ENCODE measurements around the gene EYA3. TPM values are rescaled to one million over a fixed set of nuclear protein-coding genes. Genes with fewer than 3 reads are reported as not detected.

Gene EYA3
- total and polyA plus RNA-seq, 2 of the 8 experiments (the other 6 are each of a cell fraction or from before 2014, with no cell fraction given): 15.0 to 33.9 TPM

DNA sequence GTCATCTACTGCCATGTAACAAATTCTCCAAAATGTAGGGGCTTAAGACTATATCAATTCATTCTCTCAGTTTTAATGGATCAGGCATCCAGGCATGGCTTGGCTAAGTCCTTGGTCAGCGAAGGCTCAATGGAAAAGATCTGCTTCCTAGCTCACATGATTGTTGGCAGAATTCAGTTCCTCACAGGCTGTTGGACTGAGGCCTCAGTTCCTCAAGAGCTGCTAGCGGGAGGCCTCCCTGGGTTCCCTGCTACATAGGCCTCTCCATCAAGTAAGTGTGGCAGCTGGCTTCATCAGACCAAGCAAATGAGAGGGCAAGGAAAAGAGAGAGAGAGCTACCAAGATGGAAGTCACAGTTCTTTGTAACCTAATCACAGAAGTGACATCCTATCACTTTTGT is 19.6 kb upstream of the EYA3 start:
- TF ChIP-seq SAP30 (IDR thresholded peaks at IDR 0.05; ENCODE audit: insufficient read depth, insufficient replicate concordance, low read length) (no peak), TEAD4 (IDR thresholded peaks at IDR 0.05; ENCODE audit: low read depth, low read length) (no peak), EZH2 (IDR thresholded peaks at IDR 0.05; ENCODE audit: low read depth, low read length, severe bottlenecking) (no peak), GTF2F1 (IDR thresholded peaks at IDR 0.05; ENCODE audit: borderline replicate concordance, low read depth, low read length) (no peak), POLR2A (IDR thresholded peaks at IDR 0.05; ENCODE audit: control extremely low read depth in 1 of 2, low read depth in 2 of 2, low read length in 2 of 2) (no peak), SP2 (IDR thresholded peaks at IDR 0.05; ENCODE audit: low read length) (no peak), SP4 (IDR thresholded peaks at IDR 0.05; ENCODE audit: low read length) (no peak), CBX5 (IDR thresholded peaks at IDR 0.05; ENCODE audit: low read depth, low read length) (no peak), TBP (IDR thresholded peaks at IDR 0.05; ENCODE audit: low read depth, low read length) (no peak)
- TF ChIP-seq, protein P1, sequence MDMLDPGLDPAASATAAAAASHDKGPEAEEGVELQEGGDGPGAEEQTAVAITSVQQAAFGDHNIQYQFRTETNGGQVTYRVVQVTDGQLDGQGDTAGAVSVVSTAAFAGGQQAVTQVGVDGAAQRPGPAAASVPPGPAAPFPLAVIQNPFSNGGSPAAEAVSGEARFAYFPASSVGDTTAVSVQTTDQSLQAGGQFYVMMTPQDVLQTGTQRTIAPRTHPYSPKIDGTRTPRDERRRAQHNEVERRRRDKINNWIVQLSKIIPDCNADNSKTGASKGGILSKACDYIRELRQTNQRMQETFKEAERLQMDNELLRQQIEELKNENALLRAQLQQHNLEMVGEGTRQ (IDR thresholded peaks at IDR 0.05; ENCODE audit: low read length): no peak
- H3K23me2 ChIP-seq (ENCODE audit: low read depth, low read length): peaks cover 3% of the 10 kb centered on the region; the same call in 1 of the 2 replicates
- no peaks in the 10 kb centered on the region for H3K27me3 ChIP-seq (replicated peaks in 1 of 4; ENCODE audit: control insufficient read depth in 3 of 4, extremely low read depth in 1 of 4, insufficient read depth in 3 of 4, low read length in 3 of 4)
- no peak overlapping the region for H3K23ac ChIP-seq (ENCODE audit: insufficient read length)
- H2BK12ac ChIP-seq (ENCODE audit: low read depth, low read length): no peak overlapping the region
- H4K91ac ChIP-seq (replicated peaks; ENCODE audit: insufficient read length, low read length): no peak overlapping the region
- H4K8ac ChIP-seq (ENCODE audit: extremely low read depth, insufficient read depth, low read length): no peak overlapping the region
- no peak overlapping the region for H3K4me2 ChIP-seq (ENCODE audit: insufficient read depth in 1 of 2, low read depth in 2 of 2, low read length in 2 of 2)
- no peak overlapping the region for H3K56ac ChIP-seq (replicated peaks; ENCODE audit: insufficient read length, low read depth, low read length)
- no peaks in the 10 kb centered on the region for H3K36me3 ChIP-seq (ENCODE audit: control insufficient read depth in 2 of 4, insufficient read depth in 4 of 4, low read length in 3 of 4)
- no peaks in the 10 kb centered on the region for H3K9me3 ChIP-seq (ENCODE audit: insufficient read depth in 2 of 2, low read depth in 1 of 2, low read length in 1 of 2)
- H3K4me1 ChIP-seq (replicated peaks in 1 of 4; ENCODE audit: control insufficient read depth in 3 of 4, insufficient read depth in 4 of 4, low read length in 3 of 4): peaks cover 0 to 2% (median 0%) of the 10 kb centered on the region in 4 experiments; a peak in 2 of 7 replicates
- H3K9ac ChIP-seq (replicated peaks in 1 of 4; ENCODE audit: extremely low read depth in 1 of 4, low read depth in 3 of 4, low read length in 3 of 4): no peak overlapping the region
- ChIA-PET CTCF (ENCODE audit: partially characterized antibody) (interaction anchor here (2.6 kb wide), 1 partner anchor 16 kb away, joined by 15 read pairs; no protein-coding TSS in a partner anchor), POLR2A (ENCODE audit: partially characterized antibody) (interaction anchor here (0.6 to 1.5 kb wide), 2 partner anchors 8 to 598 kb away, joined by 3 read pairs; no protein-coding TSS in a partner anchor)
- DNase-seq (ENCODE audit: low read depth in 1 of 2, low spot score in 2 of 2): no peak
- H2BK15ac ChIP-seq (ENCODE audit: low read length): no peak overlapping the region
- no peak overlapping the region for H2BK120ac ChIP-seq (replicated peaks; ENCODE audit: low read depth, low read length)
- no peak overlapping the region for H4K5ac ChIP-seq (ENCODE audit: insufficient read length, low read depth, low read length)
- H2AK5ac ChIP-seq (ENCODE audit: low read depth, low read length): no peak overlapping the region
- no peak for FAIRE-seq
- H3K4ac ChIP-seq (replicated peaks; ENCODE audit: insufficient read length, low read depth, low read length): no peak overlapping the region
- H4K20me1 ChIP-seq (replicated peaks in 1 of 2; ENCODE audit: control insufficient read depth in 1 of 2, insufficient read depth in 2 of 2, low read length in 2 of 2): no peaks in the 10 kb centered on the region
- H3K27ac ChIP-seq (ENCODE audit: low read depth, low read length): no peak overlapping the region
- H3K79me2 ChIP-seq (ENCODE audit: control insufficient read depth in 1 of 2, insufficient read depth in 2 of 2, low read length in 2 of 2): no peaks in the 10 kb centered on the region
- H2BK20ac ChIP-seq (ENCODE audit: low read length): no peak overlapping the region
- H2AFZ ChIP-seq (ENCODE audit: low read length): no peak overlapping the region
- no peaks in the 10 kb centered on the region for H3K79me1 ChIP-seq (ENCODE audit: low read depth, low read length)
- no peak overlapping the region for H3K18ac ChIP-seq (ENCODE audit: extremely low read depth, low read length)
- no peak overlapping the region for H2BK5ac ChIP-seq (ENCODE audit: low read depth, low read length)
- 88% methylated on average over 2 of the region's 2 CpGs; no CpG with 5 or more reads in 1 of the 2 experiments for WGBS, 2 experiments (ENCODE audit: extremely low coverage in 1 of 2, insufficient coverage in 1 of 2, insufficient read length in 1 of 2, insufficient replicate concordance in 2 of 2, low coverage in 1 of 2, low lambda C conversion rate in 2 of 2, missing lambda C conversion rate in 1 of 2)
- no peak overlapping the region for H3K14ac ChIP-seq (ENCODE audit: insufficient read length)
- no peak overlapping the region for H3K4me3 ChIP-seq (ENCODE audit: extremely low read depth in 1 of 4, insufficient read depth in 2 of 4, low read depth in 3 of 4, low read length in 4 of 4)

All from H1 (cell line).